Activated naive CD8-positive, alpha-beta T cell treated with anti-CD3 and anti-CD28 coated beads for 36 hours (primary cell): ENCODE results near the gene YOD1. TPM values are rescaled to one million over a fixed set of nuclear protein-coding genes. Genes with fewer than 3 reads are reported as not detected.

Experiments used
- DNase-seq: peaks from one replicate; pipeline ENCODE4 v3.0.0; 2021
- H3K27ac Mint-ChIP-seq: one replicate; pipeline ENCODE4 v1.8.0; 2022; ENCODE audit warnings: mild to moderate bottlenecking, moderate library complexity, mixed read lengths
- H3K27me3 Mint-ChIP-seq: one replicate; pipeline ENCODE4 v1.8.0; 2022; ENCODE audit warnings: mild to moderate bottlenecking, mixed read lengths
- H3K36me3 Mint-ChIP-seq: one replicate; pipeline ENCODE4 v1.8.0; 2021; ENCODE audit warnings: mild to moderate bottlenecking, mixed read lengths
- H3K4me1 Mint-ChIP-seq: one replicate; pipeline ENCODE4 v1.8.0; 2021; ENCODE audit warnings: mixed read lengths
- H3K4me3 Mint-ChIP-seq: one replicate; pipeline ENCODE4 v1.8.0; 2022; ENCODE audit warnings: mild to moderate bottlenecking, moderate library complexity, mixed read lengths
- H3K9me3 Mint-ChIP-seq: one replicate; pipeline ENCODE4 v1.8.0; 2022; ENCODE audit warnings: mixed read lengths
- total RNA-seq, 2 experiments: library from RNA; stranded (reverse); gene quantifications; one replicate each; pipeline ENCODE4 v1.2.3, GENCODE V29; 2021

Gene YOD1
- total RNA-seq, 2 experiments from 2014 or later: 10.8 to 10.9 TPM

- peak; percentile 54 for DNase-seq
- Mint-ChIP-seq H3K36me3 (no peaks in the 10 kb centered on the region), H3K4me1 (no peaks in the 10 kb centered on the region), H3K27ac (no peak overlapping the region), H3K9me3 (no peaks in the 10 kb centered on the region), H3K27me3 (peaks cover 3% of the 10 kb centered on the region), H3K4me3 (no peak overlapping the region)
These were observed 26.7 kb upstream of the YOD1 start for GRCh38 chr1:207077470-207078377.

GRCh38 chr1:207077012-207077411, 26.0 kb upstream of the YOD1 start:
- H3K9me3 Mint-ChIP-seq: no peaks in the 10 kb centered on the region
- no peaks in the 10 kb centered on the region for H3K27me3 Mint-ChIP-seq
- no peak for DNase-seq
- H3K27ac Mint-ChIP-seq: no peak overlapping the region
- H3K4me1 Mint-ChIP-seq: peaks cover under 1% of the 10 kb centered on the region
- no peaks in the 10 kb centered on the region for H3K36me3 Mint-ChIP-seq
- no peak overlapping the region for H3K4me3 Mint-ChIP-seq

- H3K4me1 Mint-ChIP-seq: peaks cover 7% of the 10 kb centered on the region
- no peaks in the 10 kb centered on the region for H3K9me3 Mint-ChIP-seq
- no peak for DNase-seq
- H3K4me3 Mint-ChIP-seq: no peak overlapping the region
- no peak overlapping the region for H3K27ac Mint-ChIP-seq
- H3K27me3 Mint-ChIP-seq: no peaks in the 10 kb centered on the region
- H3K36me3 Mint-ChIP-seq: peaks cover under 1% of the 10 kb centered on the region
These were observed 25.4 kb upstream of the YOD1 start for GRCh38 chr1:207076181-207076955.

DNA sequence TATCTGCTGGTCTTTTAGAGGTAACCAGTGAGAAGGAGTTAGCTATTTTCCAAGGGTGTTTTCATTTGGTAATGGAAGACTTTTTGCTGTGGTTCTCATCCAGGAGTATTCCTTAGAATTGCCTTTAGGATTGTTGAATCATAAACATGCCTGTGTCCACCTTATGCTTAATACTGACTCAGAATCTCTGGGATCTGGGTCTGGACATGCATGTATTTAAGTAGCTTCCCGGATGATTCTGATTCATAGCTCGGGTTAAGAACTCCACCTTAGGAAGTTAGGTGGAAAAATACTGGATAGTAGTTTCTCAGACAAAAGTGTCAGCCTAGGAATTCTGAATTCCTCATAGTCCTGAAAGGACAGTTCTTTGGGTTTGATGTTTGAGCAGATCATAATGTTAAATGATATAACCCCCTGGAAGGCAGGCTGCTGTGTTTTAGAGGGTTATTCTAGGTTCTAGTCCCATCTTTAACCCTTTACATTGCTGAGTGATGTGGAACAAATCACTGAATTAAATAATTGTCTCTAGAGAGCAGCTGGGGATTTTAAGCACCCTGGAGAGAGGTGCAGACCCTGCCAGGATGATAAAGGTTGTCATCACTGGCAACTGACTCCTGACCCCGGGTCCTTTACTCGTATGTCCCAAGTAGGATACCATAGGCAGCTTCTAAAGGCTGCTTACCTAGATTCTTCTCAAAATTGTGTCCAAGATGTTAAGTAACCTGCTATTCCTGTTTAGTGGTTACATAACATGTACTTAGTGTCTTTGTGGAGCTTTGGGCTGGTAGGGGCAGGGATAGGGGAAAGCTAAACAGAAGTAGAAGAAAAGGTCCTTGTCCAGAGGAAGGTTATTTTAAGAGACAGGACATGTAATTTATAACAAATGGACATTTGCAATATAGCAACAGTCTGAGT, 23.2 kb upstream of the YOD1 start:
- Mint-ChIP-seq H3K4me3 (no peak overlapping the region), H3K27ac (no peak overlapping the region), H3K27me3 (no peaks in the 10 kb centered on the region), H3K9me3 (no peaks in the 10 kb centered on the region), H3K4me1 (peaks cover 27% of the 10 kb centered on the region), H3K36me3 (peaks cover 11% of the 10 kb centered on the region)
- DNase-seq: no peak

DNA sequence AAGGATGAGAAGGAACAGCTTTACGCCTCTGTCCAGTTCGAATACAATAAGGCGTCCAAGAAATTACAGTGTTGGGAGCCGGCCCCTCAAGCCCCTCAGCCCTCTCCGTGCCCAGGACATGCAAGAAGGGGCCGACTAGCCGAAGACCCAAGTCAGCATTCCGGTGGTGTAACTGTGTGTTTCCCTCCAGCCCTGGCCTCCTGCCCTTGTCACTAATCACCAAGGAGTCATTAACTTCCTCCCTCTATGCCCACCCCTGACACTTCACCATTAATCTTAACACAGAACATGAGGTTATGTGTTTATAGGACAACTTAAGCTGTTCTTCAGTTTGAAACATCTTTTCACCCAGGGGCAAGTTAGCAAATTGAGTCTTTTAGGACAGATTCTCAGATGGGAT, 21.2 kb upstream of the YOD1 start:
- Mint-ChIP-seq H3K4me1 (peaks cover 30% of the 10 kb centered on the region), H3K27me3 (no peaks in the 10 kb centered on the region), H3K36me3 (peaks cover 14% of the 10 kb centered on the region), H3K4me3 (no peak overlapping the region), H3K9me3 (no peaks in the 10 kb centered on the region), H3K27ac (no peak overlapping the region)
- DNase-seq: no peak

DNA sequence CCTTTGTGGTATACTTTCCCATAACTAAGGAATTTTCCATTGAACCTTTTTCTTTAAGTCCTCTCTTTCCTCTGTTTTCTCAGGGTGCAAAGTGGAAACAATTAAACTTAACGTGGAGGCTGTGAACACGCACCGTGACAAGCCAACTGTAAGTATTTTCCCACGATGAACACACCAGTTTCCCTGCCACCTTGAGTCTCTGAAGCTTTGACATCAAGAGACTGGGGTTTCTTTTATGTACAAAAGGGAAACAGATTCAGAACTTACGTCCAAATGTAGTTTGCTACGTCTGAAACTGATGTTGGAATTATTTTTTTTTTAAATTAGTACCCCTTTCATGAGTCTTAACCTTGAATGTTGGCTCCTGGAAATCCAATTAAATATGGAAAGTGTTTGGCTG, 20.4 kb upstream of the YOD1 start:
- Mint-ChIP-seq H3K27ac (no peak overlapping the region), H3K27me3 (no peaks in the 10 kb centered on the region), H3K36me3 (peaks cover 14% of the 10 kb centered on the region), H3K4me3 (no peak overlapping the region), H3K9me3 (no peaks in the 10 kb centered on the region), H3K4me1 (peaks cover 30% of the 10 kb centered on the region)
- DNase-seq: no peak

DNA sequence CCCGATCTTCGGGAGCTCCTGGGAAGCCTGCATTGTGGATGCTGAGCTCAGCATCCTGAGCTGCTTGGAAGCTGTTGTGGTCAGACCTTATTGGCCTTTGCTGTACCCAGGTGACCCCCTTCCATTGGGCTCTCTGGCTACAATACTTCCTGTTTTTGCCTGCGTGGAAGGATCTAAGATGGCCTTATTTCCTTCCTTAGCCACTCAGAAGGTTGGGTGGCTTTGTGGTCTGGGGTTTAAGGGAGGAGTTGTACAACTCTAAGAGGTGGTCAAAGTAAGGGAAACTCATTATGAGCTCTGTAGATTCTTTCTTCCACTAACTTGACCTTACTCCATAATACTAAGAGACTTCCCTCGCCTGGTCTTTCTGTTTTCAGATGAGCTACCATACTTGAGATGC, 19.8 kb upstream of the YOD1 start:
- Mint-ChIP-seq H3K27me3 (no peaks in the 10 kb centered on the region), H3K9me3 (no peaks in the 10 kb centered on the region), H3K36me3 (peaks cover 14% of the 10 kb centered on the region), H3K27ac (no peak overlapping the region), H3K4me3 (no peak overlapping the region), H3K4me1 (peaks cover 30% of the 10 kb centered on the region)
- no peak for DNase-seq

GRCh38 chr1:207069858-207070506, 19.0 kb upstream of the YOD1 start:
- Mint-ChIP-seq H3K27ac (no peak overlapping the region), H3K4me1 (peaks cover 30% of the 10 kb centered on the region), H3K27me3 (no peaks in the 10 kb centered on the region)

DNA sequence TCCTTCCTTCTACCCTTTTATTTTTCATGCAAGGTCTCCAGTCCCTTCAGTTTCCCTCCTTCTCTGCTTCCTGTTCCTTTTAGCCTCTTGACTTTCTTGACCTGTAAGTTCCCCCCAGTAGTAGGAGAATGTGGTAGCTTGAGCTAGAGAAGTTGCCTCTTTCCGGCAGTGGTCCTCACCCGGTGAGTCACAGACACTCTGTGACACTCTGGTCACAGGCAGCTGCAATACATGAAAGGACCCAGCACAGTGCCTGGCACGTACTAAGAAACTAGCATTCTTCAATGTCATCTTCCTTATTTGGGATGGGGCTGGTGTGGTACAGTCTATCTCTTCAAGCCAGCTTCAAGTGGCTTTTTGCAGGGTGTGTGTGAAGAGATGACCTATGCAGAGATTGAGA, 18.1 kb upstream of the YOD1 start:
- H3K27ac Mint-ChIP-seq: no peak overlapping the region
- no peak for DNase-seq
- peaks cover 30% of the 10 kb centered on the region for H3K4me1 Mint-ChIP-seq
- H3K9me3 Mint-ChIP-seq: no peaks in the 10 kb centered on the region
- H3K27me3 Mint-ChIP-seq: no peaks in the 10 kb centered on the region
- H3K36me3 Mint-ChIP-seq: peaks cover 14% of the 10 kb centered on the region
- no peak overlapping the region for H3K4me3 Mint-ChIP-seq

More at GRCh38 chr1:207069858-207070506, 19.0 kb upstream of the YOD1 start:
- H3K36me3 Mint-ChIP-seq: peaks cover 14% of the 10 kb centered on the region
- H3K9me3 Mint-ChIP-seq: no peaks in the 10 kb centered on the region
- no peak for DNase-seq
- no peak overlapping the region for H3K4me3 Mint-ChIP-seq

- H3K4me1 Mint-ChIP-seq: peaks cover 30% of the 10 kb centered on the region
- H3K9me3 Mint-ChIP-seq: no peaks in the 10 kb centered on the region
- H3K36me3 Mint-ChIP-seq: peaks cover 14% of the 10 kb centered on the region
- H3K4me3 Mint-ChIP-seq: no peak overlapping the region
- DNase-seq: no peak
- no peak overlapping the region for H3K27ac Mint-ChIP-seq
- H3K27me3 Mint-ChIP-seq: no peaks in the 10 kb centered on the region
These were observed 16.7 kb upstream of the YOD1 start for GRCh38 chr1:207067665-207068064.

GRCh38 chr1:207067185-207067584, 16.2 kb upstream of the YOD1 start:
- H3K36me3 Mint-ChIP-seq: peaks cover 14% of the 10 kb centered on the region
- no peaks in the 10 kb centered on the region for H3K9me3 Mint-ChIP-seq
- no peak overlapping the region for H3K27ac Mint-ChIP-seq
- no peak for DNase-seq
- H3K4me3 Mint-ChIP-seq: no peak overlapping the region
- peaks cover 30% of the 10 kb centered on the region for H3K4me1 Mint-ChIP-seq
- no peaks in the 10 kb centered on the region for H3K27me3 Mint-ChIP-seq

DNA sequence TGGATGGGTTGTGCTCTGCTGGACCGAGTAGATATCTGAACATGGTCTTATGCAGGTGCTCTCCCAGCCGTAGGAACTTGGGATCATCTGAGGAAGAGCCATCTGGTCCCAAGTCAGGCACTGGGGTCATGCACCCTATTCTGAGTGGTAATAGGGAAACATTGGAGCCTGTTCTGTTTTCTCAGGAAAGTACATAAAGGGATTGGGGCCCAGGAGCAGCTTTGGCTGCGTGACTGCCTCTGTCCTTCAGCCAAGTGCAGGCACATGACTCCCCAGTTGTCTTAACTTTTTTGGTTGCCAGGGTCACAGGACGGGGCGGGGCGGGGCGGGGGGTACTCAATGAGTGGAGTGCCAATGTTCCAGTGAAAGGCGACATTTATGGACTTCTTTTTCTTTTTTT, 13.6 kb upstream of the YOD1 start:
- Mint-ChIP-seq H3K4me1 (peaks cover 7% of the 10 kb centered on the region), H3K9me3 (no peaks in the 10 kb centered on the region), H3K4me3 (no peak overlapping the region), H3K27me3 (no peaks in the 10 kb centered on the region), H3K36me3 (peaks cover 6% of the 10 kb centered on the region), H3K27ac (no peak overlapping the region)
- no peak for DNase-seq

GRCh38 chr1:207063014-207063413, 12.0 kb upstream of the YOD1 start:
- H3K9me3 Mint-ChIP-seq: no peaks in the 10 kb centered on the region
- no peaks in the 10 kb centered on the region for H3K27me3 Mint-ChIP-seq
- no peaks in the 10 kb centered on the region for H3K4me1 Mint-ChIP-seq
- no peaks in the 10 kb centered on the region for H3K36me3 Mint-ChIP-seq
- H3K4me3 Mint-ChIP-seq: no peak overlapping the region
- DNase-seq: no peak
- no peak overlapping the region for H3K27ac Mint-ChIP-seq

DNA sequence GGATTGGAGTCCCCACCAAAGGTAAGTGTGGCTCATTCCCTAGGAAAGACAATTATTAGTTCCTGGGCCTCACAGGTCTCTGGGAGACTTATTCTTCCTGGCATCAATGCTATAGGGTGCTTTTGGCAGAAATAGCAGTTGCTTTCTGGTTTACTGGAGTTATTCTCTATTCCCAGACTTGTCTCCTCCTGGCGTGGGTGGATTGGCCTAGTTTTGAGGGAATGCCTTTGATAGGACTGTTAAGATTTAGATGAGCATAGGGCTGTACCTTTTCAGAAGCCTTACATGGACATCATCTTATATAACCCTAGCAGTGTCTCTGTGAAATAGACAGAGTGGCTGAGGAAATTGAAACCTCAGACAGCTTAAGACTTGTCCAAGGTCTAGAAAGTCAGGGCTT, 11.1 kb upstream of the YOD1 start:
- no peaks in the 10 kb centered on the region for H3K4me1 Mint-ChIP-seq
- H3K9me3 Mint-ChIP-seq: no peaks in the 10 kb centered on the region
- no peak overlapping the region for H3K4me3 Mint-ChIP-seq
- no peak overlapping the region for H3K27ac Mint-ChIP-seq
- no peak for DNase-seq
- H3K36me3 Mint-ChIP-seq: no peaks in the 10 kb centered on the region
- H3K27me3 Mint-ChIP-seq: no peaks in the 10 kb centered on the region
